GM12801 (cell line): Measurements from ENCODE around the gene FNBP1L.

Experiments
- TF ChIP-seq, protein P1 (sequence below): IDR thresholded peaks from one replicate; pipeline ENCODE4 v1.5.1; 2011; ENCODE audit warnings: control low read depth; ENCODE audit not compliant: insufficient read length; ENCODE audit errors: extremely low read depth

The FNBP1L gene

DNA sequence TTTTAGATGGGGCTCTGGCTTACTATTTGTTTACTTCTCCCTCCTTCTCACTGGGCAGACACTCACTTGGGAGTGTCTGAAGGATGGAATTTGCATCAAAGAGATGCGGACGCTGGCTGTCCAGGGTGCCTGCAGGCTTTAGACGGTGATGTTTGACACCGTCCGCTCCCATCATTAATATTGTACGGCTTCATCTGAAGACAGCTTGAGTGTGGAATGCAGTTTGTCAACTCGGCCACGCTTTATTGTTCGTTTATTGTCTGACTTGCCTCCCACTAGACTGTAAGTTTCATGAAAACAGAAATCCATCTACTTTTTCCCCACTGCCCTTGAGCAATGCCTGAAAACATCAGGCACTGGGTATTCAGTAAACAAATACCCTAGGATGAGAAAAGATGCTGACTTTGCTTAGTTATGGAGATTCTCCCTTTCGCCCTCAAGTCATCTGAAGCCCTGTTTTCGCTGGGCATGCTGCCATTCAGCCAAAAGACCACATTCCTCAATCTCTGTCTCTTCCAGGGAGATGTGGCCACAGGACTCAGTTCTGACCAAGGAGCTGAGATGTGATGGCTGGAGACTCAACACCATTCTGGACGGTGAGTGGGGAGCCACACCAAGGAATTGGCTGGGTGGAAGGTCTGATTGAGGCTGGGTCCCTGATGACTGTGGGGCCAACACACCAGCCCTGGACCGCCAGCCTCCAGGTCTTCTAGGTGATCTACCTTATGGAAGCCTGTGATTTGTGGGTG lies 146.1 kb downstream of the FNBP1L start:
- TF ChIP-seq, protein P1, sequence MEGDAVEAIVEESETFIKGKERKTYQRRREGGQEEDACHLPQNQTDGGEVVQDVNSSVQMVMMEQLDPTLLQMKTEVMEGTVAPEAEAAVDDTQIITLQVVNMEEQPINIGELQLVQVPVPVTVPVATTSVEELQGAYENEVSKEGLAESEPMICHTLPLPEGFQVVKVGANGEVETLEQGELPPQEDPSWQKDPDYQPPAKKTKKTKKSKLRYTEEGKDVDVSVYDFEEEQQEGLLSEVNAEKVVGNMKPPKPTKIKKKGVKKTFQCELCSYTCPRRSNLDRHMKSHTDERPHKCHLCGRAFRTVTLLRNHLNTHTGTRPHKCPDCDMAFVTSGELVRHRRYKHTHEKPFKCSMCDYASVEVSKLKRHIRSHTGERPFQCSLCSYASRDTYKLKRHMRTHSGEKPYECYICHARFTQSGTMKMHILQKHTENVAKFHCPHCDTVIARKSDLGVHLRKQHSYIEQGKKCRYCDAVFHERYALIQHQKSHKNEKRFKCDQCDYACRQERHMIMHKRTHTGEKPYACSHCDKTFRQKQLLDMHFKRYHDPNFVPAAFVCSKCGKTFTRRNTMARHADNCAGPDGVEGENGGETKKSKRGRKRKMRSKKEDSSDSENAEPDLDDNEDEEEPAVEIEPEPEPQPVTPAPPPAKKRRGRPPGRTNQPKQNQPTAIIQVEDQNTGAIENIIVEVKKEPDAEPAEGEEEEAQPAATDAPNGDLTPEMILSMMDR = no peak

GRCh38 chr1:93594603-93594880 lies 146.6 kb downstream of the FNBP1L start:
- TF ChIP-seq, protein P1 = no peak

GRCh38 chr1:93595266-93595665 lies 147.3 kb downstream of the FNBP1L start:
- TF ChIP-seq, protein P1 = no peak

DNA sequence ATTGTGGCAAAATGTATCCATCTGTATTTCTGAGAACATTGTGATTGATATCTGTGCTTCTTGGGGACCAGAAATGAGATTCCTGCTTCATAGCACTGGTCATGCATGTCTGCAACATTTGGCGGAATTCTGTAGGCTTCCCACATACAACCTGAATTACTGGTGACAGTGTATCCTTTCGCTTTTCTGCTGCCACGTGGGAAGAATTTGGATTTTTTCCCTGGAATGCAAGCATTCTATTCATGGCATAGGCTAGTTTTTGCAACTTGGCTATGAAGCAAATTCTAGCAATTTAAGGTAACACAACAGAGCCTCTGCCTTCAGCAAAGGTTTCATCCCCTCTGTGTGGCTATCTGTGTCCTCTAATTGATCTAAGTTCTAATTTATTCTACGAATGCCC lies 147.8 kb downstream of the FNBP1L start:
- TF ChIP-seq, protein P1 = no peak

GRCh38 chr1:93596329-93597089 lies 148.6 kb downstream of the FNBP1L start:
- TF ChIP-seq, protein P1 = no peak

DNA sequence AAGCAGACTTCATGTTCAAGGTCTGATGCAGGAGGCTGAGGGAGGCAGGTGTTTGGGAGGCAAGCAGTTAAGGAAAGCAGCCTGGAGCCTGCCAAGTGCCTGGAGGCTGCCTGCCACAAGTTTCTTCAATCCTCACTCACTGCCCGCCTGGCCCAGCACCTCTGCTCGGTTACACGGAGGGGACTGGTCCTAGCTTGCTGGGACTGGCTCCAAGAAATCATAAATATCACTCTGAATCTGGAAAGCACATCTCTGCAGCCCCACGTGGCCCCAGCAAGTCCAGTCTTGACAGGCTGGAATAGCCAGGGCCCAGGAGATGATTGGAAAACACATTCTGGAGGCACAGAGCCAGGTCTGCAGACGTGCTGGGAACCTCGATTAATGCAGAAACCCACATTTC lies 149.8 kb downstream of the FNBP1L start:
- TF ChIP-seq, protein P1 = no peak

GRCh38 chr1:93598396-93598795 lies 150.5 kb downstream of the FNBP1L start:
- TF ChIP-seq, protein P1 = no peak
